CD14-positive monocyte (primary cell): ENCODE measurements around the gene UVRAG. TPM values are rescaled to one million over a fixed set of nuclear protein-coding genes. Genes with fewer than 3 reads are reported as not detected.

Experiments
- DNase-seq, 3 donors: peaks; one replicate each; pipeline ENCODE4 v3.0.0-alpha.2; 2011 to 2022
- H2AFZ ChIP-seq: 2 replicates; pipeline ENCODE4 v1.6.0; 2012; ENCODE audit warnings: mild to moderate bottlenecking, low read depth, low read length, inconsistent platforms; ENCODE audit not compliant: insufficient read depth, poor library complexity, severe bottlenecking
- H3K27ac ChIP-seq, 2 donors: 1 replicate in 1 of 2; 2 replicates in 1 of 2; pipeline ENCODE4 v1.5.1; 2012 to 2013; ENCODE audit warnings: low read length in 2 of 2, control low read depth in 1 of 2, inconsistent platforms in 1 of 2, low read depth in 1 of 2, mild to moderate bottlenecking in 1 of 2
- H3K27me3 ChIP-seq, 2 donors: one replicate each; pipeline versions ENCODE4 v1.6.0 to v1.6.1; 2011 to 2013; ENCODE audit warnings: low read length in 2 of 2; ENCODE audit not compliant: control insufficient read depth in 2 of 2, insufficient read depth in 2 of 2
- H3K36me3 ChIP-seq, 2 donors: replicated peaks in 1 of 2; 1 replicate in 1 of 2; 2 replicates in 1 of 2; pipeline versions ENCODE4 v1.5.1 to v1.6.1; 2012 to 2013; ENCODE audit warnings: low read length in 2 of 2, control low read depth in 1 of 2, inconsistent platforms in 1 of 2, mild to moderate bottlenecking in 1 of 2; ENCODE audit not compliant: insufficient read depth in 2 of 2, control insufficient read depth in 1 of 2
- H3K4me1 ChIP-seq, 2 donors: 1 replicate in 1 of 2; 2 replicates in 1 of 2; pipeline versions ENCODE4 v1.5.1 to v1.6.1; 2012 to 2013; ENCODE audit warnings: low read length in 2 of 2, control low read depth in 1 of 2, inconsistent platforms in 1 of 2, mild to moderate bottlenecking in 1 of 2, moderate library complexity in 1 of 2; ENCODE audit not compliant: insufficient read depth in 2 of 2, control insufficient read depth in 1 of 2
- H3K4me2 ChIP-seq: replicated peaks from 2 replicates; pipeline ENCODE3; 2012; ENCODE audit warnings: low read length, moderate library complexity, mild to moderate bottlenecking; ENCODE audit not compliant: poor library complexity, severe bottlenecking; ENCODE audit errors: extremely low read depth
- H3K4me3 ChIP-seq, 3 experiments: fragments of 200-600 bp in 1 of 3; sonication (generic) in 1 of 3; replicated peaks in 1 of 3; 1 replicate in 2 of 3; 2 replicates in 1 of 3; pipeline ENCODE4 v1.5.1; 2011 to 2013; ENCODE audit warnings: low read length in 3 of 3, mild to moderate bottlenecking in 3 of 3, control low read depth in 2 of 3, low read depth in 2 of 3, inconsistent platforms in 1 of 3, moderate library complexity in 1 of 3
- H3K79me2 ChIP-seq: 2 replicates; pipeline ENCODE4 v1.6.0; 2012; ENCODE audit warnings: mild to moderate bottlenecking, control low read depth, inconsistent platforms, low read length, moderate library complexity; ENCODE audit not compliant: insufficient read depth
- H3K9ac ChIP-seq: 2 replicates; pipeline ENCODE4 v1.6.0; 2017; ENCODE audit warnings: low read length, mild to moderate bottlenecking; ENCODE audit not compliant: insufficient read depth, poor library complexity, severe bottlenecking
- H3K9me3 ChIP-seq, 2 donors: replicated peaks in 1 of 2; 1 replicate in 1 of 2; 2 replicates in 1 of 2; pipeline versions ENCODE4 v1.5.1 to v1.6.1; 2012 to 2013; ENCODE audit warnings: low read length in 2 of 2, control low read depth in 1 of 2; ENCODE audit not compliant: control insufficient read depth in 1 of 2, insufficient read depth in 1 of 2
- H4K20me1 ChIP-seq: 2 replicates; pipeline ENCODE4 v1.6.0; 2012; ENCODE audit warnings: mild to moderate bottlenecking, low read length, control low read depth, moderate library complexity; ENCODE audit not compliant: insufficient read depth
- H3K27ac Mint-ChIP-seq, 7 donors: one replicate each; pipeline ENCODE4 v1.8.0; 2020; ENCODE audit warnings: mild to moderate bottlenecking in 7 of 7, mixed read lengths in 7 of 7, moderate library complexity in 6 of 7, inconsistent platforms in 2 of 7
- H3K27me3 Mint-ChIP-seq, 3 donors: one replicate each; pipeline ENCODE4 v1.8.0; 2021 to 2022; ENCODE audit warnings: low read depth in 3 of 3, mild to moderate bottlenecking in 3 of 3, mixed read lengths in 3 of 3, moderate library complexity in 3 of 3, inconsistent platforms in 1 of 3
- H3K36me3 Mint-ChIP-seq, 2 donors: one replicate each; pipeline ENCODE4 v1.8.0; 2020; ENCODE audit warnings: mixed read lengths in 2 of 2, inconsistent platforms in 1 of 2, mild to moderate bottlenecking in 1 of 2
- H3K4me1 Mint-ChIP-seq: one replicate; pipeline ENCODE4 v1.8.0; 2020; ENCODE audit warnings: mild to moderate bottlenecking, mixed read lengths
- H3K4me3 Mint-ChIP-seq, 2 donors: one replicate each; pipeline ENCODE4 v1.8.0; 2020; ENCODE audit warnings: mild to moderate bottlenecking in 2 of 2, mixed read lengths in 2 of 2, moderate library complexity in 1 of 2
- H3K9me3 Mint-ChIP-seq, 7 donors: one replicate each; pipeline ENCODE4 v1.8.0; 2020 to 2022; ENCODE audit warnings: mixed read lengths in 7 of 7, mild to moderate bottlenecking in 6 of 7, moderate library complexity in 6 of 7, inconsistent platforms in 2 of 7
- CTCF ChIP-seq: fragments of 200-600 bp; IDR thresholded peaks from one replicate; pipeline ENCODE4 v1.8.0; 2022; ENCODE audit warnings: antibody characterized with exemption, mild to moderate bottlenecking
- WGBS: methylation state at CpG from one replicate; pipeline ENCODE4 v1.1.5; 2013; ENCODE audit warnings: missing lambda C conversion rate; ENCODE audit not compliant: insufficient coverage; 5-methylcytosine and 5-hydroxymethylcytosine counted together
- intact Hi-C, 2 donors: fragments of 100-400 bp; cut with micrococcal nuclease; formaldehyde crosslinking; loops; one replicate each; pipeline versions ENCODE4 v1.15.0 to v1.15.1; 2023
- polyA plus RNA-seq, 3 donors: library from polyadenylated mRNA; depleted of rRNA in 1 of 3; unstranded in 2 of 3; stranded (reverse) in 1 of 3; fragments of 300-500 nt in 2 of 3; fragments of >200 nt in 1 of 3; fragmentation: Illumina TruSeq in 2 of 3; gene quantifications; 1 replicate in 2 of 3; 2 replicates in 1 of 3; pipeline ENCODE4 v1.2.3, GENCODE V29; 2012 to 2021

The UVRAG gene
- polyA plus RNA-seq, 3 donors = 13.7 to 20.5 (median 20.0) TPM

GRCh38 chr11:75946531-75947530, 131.8 kb downstream of the UVRAG start:
- no peak for DNase-seq
- H3K4me2 ChIP-seq = no peak overlapping the region
- Mint-ChIP-seq H3K4me1 (peaks cover 29% of the 10 kb centered on the region), H3K36me3 (no peaks in the 10 kb centered on the region), H3K4me3 (no peak overlapping the region), H3K27me3 (no peaks in the 10 kb centered on the region), H3K27ac (peak overlapping the region in 4 of 7 donors; percentile 33 to 47 (median 36)), H3K9me3 (no peaks in the 10 kb centered on the region)
- H3K27ac ChIP-seq = peak overlapping the region in 1 of 2 donors; percentile 20
- peaks cover under 1 to 4% of the 10 kb centered on the region in 2 donors for H3K4me1 ChIP-seq
- no peak overlapping the region for H2AFZ ChIP-seq
- peaks cover 98% of the 10 kb centered on the region for H4K20me1 ChIP-seq
- WGBS = 58% methylated on average over 4 of the region's 8 CpGs
- H3K9ac ChIP-seq = no peak overlapping the region
- intact Hi-C loops = no loop called here
- no peaks in the 10 kb centered on the region for H3K9me3 ChIP-seq
- no peak for TF ChIP-seq CTCF
- no peaks in the 10 kb centered on the region for H3K27me3 ChIP-seq
- peaks cover 88% of the 10 kb centered on the region for H3K79me2 ChIP-seq
- no peak overlapping the region for H3K4me3 ChIP-seq
- H3K36me3 ChIP-seq = no peaks in the 10 kb centered on the region

GRCh38 chr11:75949023-75949672, 134.1 kb downstream of the UVRAG start:
- peaks cover 21% of the 10 kb centered on the region for H3K4me1 Mint-ChIP-seq
- H3K4me1 ChIP-seq = no peaks in the 10 kb centered on the region
- DNase-seq = no peak

More at GRCh38 chr11:75949023-75949672, 134.1 kb downstream of the UVRAG start:
- Mint-ChIP-seq H3K27me3 (no peaks in the 10 kb centered on the region), H3K9me3 (no peaks in the 10 kb centered on the region), H3K4me3 (no peak overlapping the region), H3K27ac (no peak overlapping the region), H3K36me3 (peaks cover 4 to 10% of the 10 kb centered on the region in 2 donors)
- H4K20me1 ChIP-seq = peaks cover 97% of the 10 kb centered on the region
- WGBS = 83% methylated on average over 3 of the region's 6 CpGs
- TF ChIP-seq CTCF = no peak
- no peaks in the 10 kb centered on the region for H3K36me3 ChIP-seq
- peaks cover 88% of the 10 kb centered on the region for H3K79me2 ChIP-seq
- intact Hi-C loops = no loop called here
- H3K4me2 ChIP-seq = no peak overlapping the region
- H3K9ac ChIP-seq = no peak overlapping the region
- no peak overlapping the region for H3K27ac ChIP-seq
- no peaks in the 10 kb centered on the region for H3K9me3 ChIP-seq
- H3K4me3 ChIP-seq = no peak overlapping the region
- no peaks in the 10 kb centered on the region for H3K27me3 ChIP-seq
- no peak overlapping the region for H2AFZ ChIP-seq
